K562 (cell line): ENCODE results near the gene YIF1A. TPM values are rescaled to one million over a fixed set of nuclear protein-coding genes. Genes with fewer than 3 reads are reported as not detected.

ENCODE experiments used
- CAMTA2 ChIP-seq: fragments of 250-450 bp; sonication (Bioruptor Pico); conservative IDR thresholded peaks from 2 replicates; pipeline ENCODE4 v1.5.1; 2022
- E2F3 ChIP-seq: fragments of 250-450 bp; sonication (Bioruptor Pico); IDR thresholded peaks from 2 replicates; pipeline ENCODE4 v1.4.0; 2020; ENCODE audit warnings: mild to moderate bottlenecking
- ETS2 ChIP-seq: IDR thresholded peaks from 2 replicates; pipeline ENCODE4 v1.6.1; 2016; ENCODE audit warnings: borderline replicate concordance, missing genetic modification characterization, mild to moderate bottlenecking, moderate library complexity, missing compliant biosample characterization; ENCODE audit not compliant: poor library complexity, severe bottlenecking
- FOXK1 ChIP-seq: sonication (generic); formaldehyde crosslinking; IDR thresholded peaks from 2 replicates; pipeline ENCODE4 v1.8.0; 2022; ENCODE audit warnings: missing genetic modification reagents, mild to moderate bottlenecking, borderline replicate concordance
- GABPB2 ChIP-seq: fragments of 250-450 bp; sonication (Bioruptor Pico); conservative IDR thresholded peaks from 2 replicates; pipeline ENCODE4 v1.5.1; 2021; ENCODE audit warnings: mild to moderate bottlenecking
- MECOM ChIP-seq: fragments of 250-450 bp; sonication (Bioruptor Pico); IDR thresholded peaks from 2 replicates; pipeline ENCODE4 v1.8.0; 2022; ENCODE audit warnings: inconsistent platforms
- NFRKB ChIP-seq: fragments of 450-650 bp; IDR thresholded peaks from 2 replicates; pipeline ENCODE4 v1.6.1; 2016; ENCODE audit warnings: low read depth
- SRSF1 ChIP-seq: fragments of 200-400 bp; formaldehyde crosslinking; IDR thresholded peaks from 2 replicates; pipeline ENCODE4 v1.6.1; 2017; ENCODE audit warnings: mild to moderate bottlenecking, low read depth, low read length, moderate library complexity
- SUPT5H ChIP-seq: fragments of 450-650 bp; IDR thresholded peaks from 2 replicates; pipeline ENCODE4 v1.6.1; 2016
- XRCC3 ChIP-seq: fragments of 450-650 bp; IDR thresholded peaks from 2 replicates; pipeline ENCODE4 v1.6.1; 2017; ENCODE audit warnings: mild to moderate bottlenecking, moderate library complexity
- ZNF232 ChIP-seq: sonication (generic); formaldehyde crosslinking; IDR thresholded peaks from 2 replicates; pipeline ENCODE4 v1.8.0; 2022; ENCODE audit warnings: mild to moderate bottlenecking, missing genetic modification reagents
- ZNF77 ChIP-seq: fragments of 250-450 bp; sonication (Bioruptor Pico); IDR thresholded peaks from 2 replicates; pipeline ENCODE4 v1.5.0; 2020
- polyA plus RNA-seq, 8 experiments: library from polyadenylated mRNA; depleted of rRNA in 4 of 8; stranded (reverse) in 5 of 8; unstranded in 3 of 8; fragments of >200 nt; fragmentation: Nextera tagmentation in 2 of 8; fragmentation: Illumina TruSeq in 1 of 8; extraction: Ambion mirVana in 2 of 8; extraction: Trizol in 1 of 8; gene quantifications; 2 replicates each; pipeline versions ENCODE4 v1.2.1 to v1.2.3, GENCODE V29; 2011 to 2014; ENCODE audit warnings: inconsistent platforms in 1 of 8, missing spikeins in 1 of 8
- total RNA-seq, 7 experiments: library from RNA; depleted of rRNA in 6 of 7; stranded (reverse); fragments of >200 nt in 6 of 7; fragmentation: Illumina TruSeq in 2 of 7; extraction: Trizol in 2 of 7; gene quantifications; 2 replicates each; pipeline versions ENCODE4 v1.2.1 to v1.2.3, GENCODE V29; 2011 to 2021; ENCODE audit warnings: low replicate concordance in 1 of 7
- TF ChIP-seq, protein P1 (sequence below), 2 experiments: fragments of 450-650 bp; IDR thresholded peaks; 2 replicates each; pipeline ENCODE4 v1.6.1; 2018; ENCODE audit warnings: mild to moderate bottlenecking in 2 of 2, low read depth in 1 of 2; ENCODE audit not compliant: partially characterized antibody in 2 of 2
- TF ChIP-seq, protein P2 (sequence below): fragments of 450-650 bp; conservative IDR thresholded peaks from 2 replicates; pipeline ENCODE4 v1.6.1; 2016; ENCODE audit warnings: missing genetic modification characterization, low read depth, mild to moderate bottlenecking, control low read depth, missing compliant biosample characterization
- TF ChIP-seq, protein P3 (sequence below), 2 experiments: fragments of 250-450 bp in 1 of 2; fragments of 450-650 bp in 1 of 2; sonication (Bioruptor Pico) in 1 of 2; IDR thresholded peaks; 2 replicates each; pipeline versions ENCODE4 v1.6.1 to v1.8.0; 2016 to 2021; ENCODE audit warnings: mild to moderate bottlenecking in 2 of 2, moderate library complexity in 2 of 2, missing compliant biosample characterization in 1 of 2, missing genetic modification characterization in 1 of 2
- TF ChIP-seq, protein P4 (sequence below): fragments of 250-450 bp; sonication (Bioruptor Pico); IDR thresholded peaks from 2 replicates; pipeline ENCODE4 v1.8.0; 2021; ENCODE audit warnings: moderate library complexity, mild to moderate bottlenecking, inconsistent platforms
- TF ChIP-seq, protein P5 (sequence below): IDR thresholded peaks from 2 replicates; pipeline ENCODE4 v1.6.1; 2011; ENCODE audit not compliant: insufficient read length; ENCODE audit errors: extremely low read depth
- TF ChIP-seq, protein P6 (sequence below): sonication (generic); formaldehyde crosslinking; IDR thresholded peaks from 2 replicates; pipeline ENCODE4 v1.4.0; 2020; ENCODE audit warnings: mild to moderate bottlenecking, missing genetic modification reagents

Gene YIF1A
- total and polyA plus RNA-seq, 9 of the 15 experiments (the other 6 are each of a cell fraction or from before 2014, with no cell fraction given): 8.6 to 121 (median 77.2) TPM

DNA sequence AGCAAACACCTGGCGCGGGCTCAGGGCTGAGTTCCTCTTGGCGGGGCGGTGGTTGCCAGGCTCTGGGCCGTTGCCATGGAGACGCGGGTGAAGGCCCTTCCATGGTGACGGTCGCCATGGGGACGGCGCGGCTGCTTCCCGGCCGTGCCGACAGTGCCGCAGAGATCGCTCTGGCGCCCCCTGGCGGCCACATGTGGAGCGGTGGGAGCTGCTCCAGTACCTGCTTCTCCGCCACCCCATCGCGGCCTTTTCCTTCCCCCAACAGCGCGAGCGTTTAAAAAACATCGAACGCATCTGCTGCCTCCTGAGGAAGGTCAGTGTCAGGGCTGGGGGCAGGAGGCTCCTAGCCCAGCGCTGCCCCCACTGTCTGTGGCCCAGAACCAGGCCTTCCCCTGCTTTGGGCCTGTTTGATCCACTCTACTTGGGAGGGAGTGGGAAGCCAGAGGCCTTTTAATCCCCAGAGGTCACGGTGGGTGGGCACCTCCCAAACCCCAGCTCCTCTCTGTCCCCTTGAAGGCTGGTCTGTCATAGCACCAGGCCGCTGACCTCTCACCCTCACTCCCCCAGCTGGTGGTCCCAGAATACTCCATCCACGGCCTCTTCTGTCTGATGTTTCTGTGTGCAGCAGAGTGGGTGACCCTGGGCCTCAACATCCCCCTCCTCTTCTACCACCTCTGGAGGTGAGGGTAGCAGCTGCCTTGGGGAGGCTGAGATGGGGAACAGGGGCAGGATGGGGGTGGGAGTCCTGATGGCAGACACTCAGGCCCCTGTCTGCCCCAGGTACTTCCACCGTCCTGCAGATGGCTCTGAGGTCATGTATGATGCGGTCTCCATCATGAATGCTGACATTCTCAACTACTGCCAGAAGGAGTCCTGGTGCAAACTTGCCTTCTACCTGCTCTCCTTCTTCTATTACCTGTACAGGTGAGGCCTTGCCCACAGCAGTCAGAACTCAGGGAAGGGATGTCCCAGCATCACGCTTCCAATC lies 6.2 kb downstream of the YIF1A start (continued):
- TF ChIP-seq, protein P1, sequence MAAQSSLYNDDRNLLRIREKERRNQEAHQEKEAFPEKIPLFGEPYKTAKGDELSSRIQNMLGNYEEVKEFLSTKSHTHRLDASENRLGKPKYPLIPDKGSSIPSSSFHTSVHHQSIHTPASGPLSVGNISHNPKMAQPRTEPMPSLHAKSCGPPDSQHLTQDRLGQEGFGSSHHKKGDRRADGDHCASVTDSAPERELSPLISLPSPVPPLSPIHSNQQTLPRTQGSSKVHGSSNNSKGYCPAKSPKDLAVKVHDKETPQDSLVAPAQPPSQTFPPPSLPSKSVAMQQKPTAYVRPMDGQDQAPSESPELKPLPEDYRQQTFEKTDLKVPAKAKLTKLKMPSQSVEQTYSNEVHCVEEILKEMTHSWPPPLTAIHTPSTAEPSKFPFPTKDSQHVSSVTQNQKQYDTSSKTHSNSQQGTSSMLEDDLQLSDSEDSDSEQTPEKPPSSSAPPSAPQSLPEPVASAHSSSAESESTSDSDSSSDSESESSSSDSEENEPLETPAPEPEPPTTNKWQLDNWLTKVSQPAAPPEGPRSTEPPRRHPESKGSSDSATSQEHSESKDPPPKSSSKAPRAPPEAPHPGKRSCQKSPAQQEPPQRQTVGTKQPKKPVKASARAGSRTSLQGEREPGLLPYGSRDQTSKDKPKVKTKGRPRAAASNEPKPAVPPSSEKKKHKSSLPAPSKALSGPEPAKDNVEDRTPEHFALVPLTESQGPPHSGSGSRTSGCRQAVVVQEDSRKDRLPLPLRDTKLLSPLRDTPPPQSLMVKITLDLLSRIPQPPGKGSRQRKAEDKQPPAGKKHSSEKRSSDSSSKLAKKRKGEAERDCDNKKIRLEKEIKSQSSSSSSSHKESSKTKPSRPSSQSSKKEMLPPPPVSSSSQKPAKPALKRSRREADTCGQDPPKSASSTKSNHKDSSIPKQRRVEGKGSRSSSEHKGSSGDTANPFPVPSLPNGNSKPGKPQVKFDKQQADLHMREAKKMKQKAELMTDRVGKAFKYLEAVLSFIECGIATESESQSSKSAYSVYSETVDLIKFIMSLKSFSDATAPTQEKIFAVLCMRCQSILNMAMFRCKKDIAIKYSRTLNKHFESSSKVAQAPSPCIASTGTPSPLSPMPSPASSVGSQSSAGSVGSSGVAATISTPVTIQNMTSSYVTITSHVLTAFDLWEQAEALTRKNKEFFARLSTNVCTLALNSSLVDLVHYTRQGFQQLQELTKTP (IDR thresholded peaks at IDR 0.05; ENCODE audit: low read depth in 1 of 2, partially characterized antibody in 2 of 2): no peak
- TF ChIP-seq GABPB2 (CRISPR knock-in tag) (no peak), ETS2 (tag) (no peak), SUPT5H (peak; percentile 33; the same call in 1 of the 2 replicates), MECOM (CRISPR knock-in tag) (no peak), CAMTA2 (CRISPR knock-in tag) (no peak), XRCC3 (no peak), FOXK1 (no peak), ZNF232 (CRISPR knock-in tag) (no peak), E2F3 (CRISPR knock-in tag) (no peak), SRSF1 (no peak), NFRKB (no peak), ZNF77 (CRISPR knock-in tag) (no peak)
- TF ChIP-seq, protein P2, sequence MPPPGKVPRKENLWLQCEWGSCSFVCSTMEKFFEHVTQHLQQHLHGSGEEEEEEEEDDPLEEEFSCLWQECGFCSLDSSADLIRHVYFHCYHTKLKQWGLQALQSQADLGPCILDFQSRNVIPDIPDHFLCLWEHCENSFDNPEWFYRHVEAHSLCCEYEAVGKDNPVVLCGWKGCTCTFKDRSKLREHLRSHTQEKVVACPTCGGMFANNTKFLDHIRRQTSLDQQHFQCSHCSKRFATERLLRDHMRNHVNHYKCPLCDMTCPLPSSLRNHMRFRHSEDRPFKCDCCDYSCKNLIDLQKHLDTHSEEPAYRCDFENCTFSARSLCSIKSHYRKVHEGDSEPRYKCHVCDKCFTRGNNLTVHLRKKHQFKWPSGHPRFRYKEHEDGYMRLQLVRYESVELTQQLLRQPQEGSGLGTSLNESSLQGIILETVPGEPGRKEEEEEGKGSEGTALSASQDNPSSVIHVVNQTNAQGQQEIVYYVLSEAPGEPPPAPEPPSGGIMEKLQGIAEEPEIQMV (tag): no peak
- TF ChIP-seq, protein P3, sequence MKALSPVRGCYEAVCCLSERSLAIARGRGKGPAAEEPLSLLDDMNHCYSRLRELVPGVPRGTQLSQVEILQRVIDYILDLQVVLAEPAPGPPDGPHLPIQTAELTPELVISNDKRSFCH (CRISPR knock-in tag; IDR thresholded peaks at IDR 0.05): no peak
- TF ChIP-seq, protein P3 (tag; IDR thresholded peaks at IDR 0.05): no peak
- TF ChIP-seq, protein P4, sequence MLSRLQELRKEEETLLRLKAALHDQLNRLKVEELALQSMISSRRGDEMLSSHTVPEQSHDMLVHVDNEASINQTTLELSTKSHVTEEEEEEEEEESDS (CRISPR knock-in tag): no peak
- TF ChIP-seq, protein P5, sequence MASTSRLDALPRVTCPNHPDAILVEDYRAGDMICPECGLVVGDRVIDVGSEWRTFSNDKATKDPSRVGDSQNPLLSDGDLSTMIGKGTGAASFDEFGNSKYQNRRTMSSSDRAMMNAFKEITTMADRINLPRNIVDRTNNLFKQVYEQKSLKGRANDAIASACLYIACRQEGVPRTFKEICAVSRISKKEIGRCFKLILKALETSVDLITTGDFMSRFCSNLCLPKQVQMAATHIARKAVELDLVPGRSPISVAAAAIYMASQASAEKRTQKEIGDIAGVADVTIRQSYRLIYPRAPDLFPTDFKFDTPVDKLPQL: no peak
- TF ChIP-seq, protein P6, sequence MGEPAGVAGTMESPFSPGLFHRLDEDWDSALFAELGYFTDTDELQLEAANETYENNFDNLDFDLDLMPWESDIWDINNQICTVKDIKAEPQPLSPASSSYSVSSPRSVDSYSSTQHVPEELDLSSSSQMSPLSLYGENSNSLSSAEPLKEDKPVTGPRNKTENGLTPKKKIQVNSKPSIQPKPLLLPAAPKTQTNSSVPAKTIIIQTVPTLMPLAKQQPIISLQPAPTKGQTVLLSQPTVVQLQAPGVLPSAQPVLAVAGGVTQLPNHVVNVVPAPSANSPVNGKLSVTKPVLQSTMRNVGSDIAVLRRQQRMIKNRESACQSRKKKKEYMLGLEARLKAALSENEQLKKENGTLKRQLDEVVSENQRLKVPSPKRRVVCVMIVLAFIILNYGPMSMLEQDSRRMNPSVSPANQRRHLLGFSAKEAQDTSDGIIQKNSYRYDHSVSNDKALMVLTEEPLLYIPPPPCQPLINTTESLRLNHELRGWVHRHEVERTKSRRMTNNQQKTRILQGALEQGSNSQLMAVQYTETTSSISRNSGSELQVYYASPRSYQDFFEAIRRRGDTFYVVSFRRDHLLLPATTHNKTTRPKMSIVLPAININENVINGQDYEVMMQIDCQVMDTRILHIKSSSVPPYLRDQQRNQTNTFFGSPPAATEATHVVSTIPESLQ (CRISPR knock-in tag): no peak
